H1 (cell line): ENCODE measurements around the gene KLHL1. TPM values are rescaled to one million over a fixed set of nuclear protein-coding genes. Genes with fewer than 3 reads are reported as not detected.

ENCODE experiments used
- CTCF ChIA-PET: fragments of 300-600 bp; sonication (Branson Sonifier 250); formaldehyde crosslinking; loops from one replicate; lab custom pipeline; 2021; ENCODE audit not compliant: partially characterized antibody; lab: Charles Lee
- POLR2A ChIA-PET: fragments of 300-600 bp; sonication (Branson Sonifier 250); formaldehyde crosslinking; loops from one replicate; lab custom pipeline; 2021; ENCODE audit warnings: inconsistent platforms; ENCODE audit not compliant: partially characterized antibody; lab: Charles Lee
- DNase-seq, 2 experiments: peaks; one replicate each; pipeline versions ENCODE4 v3.0.0 to v3.0.0-alpha.2; 2010 to 2022; ENCODE audit warnings: low spot score in 2 of 2, low read depth in 1 of 2, mixed read lengths in 1 of 2
- FAIRE-seq: peaks from 2 replicates; lab custom pipeline; 2011; peaks lifted over from hg19 to GRCh38; lab: Jason Lieb, UNC
- H2AFZ ChIP-seq: 2 replicates; pipeline ENCODE4 v1.8.1; 2012; ENCODE audit warnings: low read length, inconsistent platforms
- H2AK5ac ChIP-seq: 2 replicates; pipeline ENCODE4 v1.6.1; 2013; ENCODE audit warnings: low read depth, low read length
- H2BK120ac ChIP-seq: replicated peaks from 2 replicates; pipeline ENCODE3; 2013; ENCODE audit warnings: low read depth, low read length, inconsistent platforms
- H2BK12ac ChIP-seq: 2 replicates; pipeline ENCODE4 v1.6.1; 2013; ENCODE audit warnings: low read depth, low read length
- H2BK15ac ChIP-seq: 2 replicates; pipeline ENCODE4 v1.6.1; 2013; ENCODE audit warnings: low read length
- H2BK20ac ChIP-seq: 2 replicates; pipeline ENCODE4 v1.6.1; 2013; ENCODE audit warnings: low read length
- H2BK5ac ChIP-seq: 2 replicates; pipeline ENCODE4 v1.6.1; 2013; ENCODE audit warnings: low read depth, low read length
- H3K14ac ChIP-seq: 2 replicates; pipeline ENCODE4 v1.6.1; 2013; ENCODE audit warnings: inconsistent platforms; ENCODE audit not compliant: insufficient read length
- H3K18ac ChIP-seq: 2 replicates; pipeline ENCODE4 v1.6.1; 2013; ENCODE audit warnings: low read length; ENCODE audit errors: extremely low read depth
- H3K23ac ChIP-seq: 2 replicates; pipeline ENCODE4 v1.6.1; 2013; ENCODE audit warnings: inconsistent platforms; ENCODE audit not compliant: insufficient read length
- H3K23me2 ChIP-seq: 2 replicates; pipeline ENCODE4 v1.6.1; 2013; ENCODE audit warnings: low read depth, low read length
- H3K27ac ChIP-seq: 2 replicates; pipeline ENCODE4 v1.6.1; 2011; ENCODE audit warnings: low read depth, low read length, inconsistent platforms
- H3K27me3 ChIP-seq, 4 experiments: replicated peaks in 1 of 4; 1 replicate in 1 of 4; 2 replicates in 3 of 4; pipeline versions ENCODE4 v1.6.1 to v1.8.1; 2011 to 2013; ENCODE audit warnings: low read length in 3 of 4, mild to moderate bottlenecking in 3 of 4, inconsistent platforms in 2 of 4, mixed read lengths in 2 of 4, moderate library complexity in 1 of 4; ENCODE audit not compliant: control insufficient read depth in 3 of 4, insufficient read depth in 3 of 4; ENCODE audit errors: extremely low read depth in 1 of 4
- H3K36me3 ChIP-seq, 4 experiments: 2 replicates each; pipeline versions ENCODE4 v1.6.1 to v1.8.1; 2011 to 2013; ENCODE audit warnings: mild to moderate bottlenecking in 4 of 4, low read length in 3 of 4, moderate library complexity in 2 of 4, control low read depth in 1 of 4, inconsistent platforms in 1 of 4; ENCODE audit not compliant: insufficient read depth in 4 of 4, control insufficient read depth in 2 of 4
- H3K4ac ChIP-seq: replicated peaks from 2 replicates; pipeline ENCODE3; 2013; ENCODE audit warnings: low read length, low read depth, mixed read lengths, inconsistent platforms; ENCODE audit not compliant: insufficient read length
- H3K4me1 ChIP-seq, 4 experiments: replicated peaks in 1 of 4; 1 replicate in 1 of 4; 2 replicates in 3 of 4; pipeline versions ENCODE4 v1.6.1 to v1.8.1; 2011 to 2013; ENCODE audit warnings: low read length in 3 of 4, inconsistent platforms in 2 of 4, mixed read lengths in 1 of 4; ENCODE audit not compliant: insufficient read depth in 4 of 4, control insufficient read depth in 3 of 4
- H3K4me2 ChIP-seq, 2 experiments: 2 replicates each; pipeline versions ENCODE4 v1.6.1 to v1.8.1; 2011 to 2013; ENCODE audit warnings: low read depth in 2 of 2, low read length in 2 of 2, control low read depth in 1 of 2, inconsistent platforms in 1 of 2, mild to moderate bottlenecking in 1 of 2; ENCODE audit not compliant: insufficient read depth in 1 of 2
- H3K4me3 ChIP-seq, 4 experiments: fragments of 200-600, 300-600 bp in 1 of 4; sonication (generic), shearing (Covaris generic), sonication (Bioruptor Twin) in 1 of 4; 2 replicates each; pipeline versions ENCODE4 v1.5.1 to v1.8.1; 2011 to 2016; ENCODE audit warnings: low read length in 4 of 4, low read depth in 3 of 4, control low read depth in 2 of 4, inconsistent platforms in 2 of 4, mild to moderate bottlenecking in 2 of 4, mixed read lengths in 1 of 4, moderate library complexity in 1 of 4; ENCODE audit not compliant: insufficient read depth in 2 of 4; ENCODE audit errors: extremely low read depth in 1 of 4
- H3K56ac ChIP-seq: replicated peaks from 2 replicates; pipeline ENCODE3; 2013; ENCODE audit warnings: low read depth, mild to moderate bottlenecking, mixed read lengths, low read length, inconsistent platforms; ENCODE audit not compliant: insufficient read length
- H3K79me1 ChIP-seq: 2 replicates; pipeline ENCODE4 v1.6.1; 2013; ENCODE audit warnings: low read depth, low read length, control low read depth
- H3K79me2 ChIP-seq, 2 experiments: 2 replicates each; pipeline versions ENCODE4 v1.6.1 to v1.8.1; 2012 to 2013; ENCODE audit warnings: low read length in 2 of 2, mild to moderate bottlenecking in 2 of 2, inconsistent platforms in 1 of 2; ENCODE audit not compliant: insufficient read depth in 2 of 2, control insufficient read depth in 1 of 2
- H3K9ac ChIP-seq, 4 experiments: replicated peaks in 1 of 4; 1 replicate in 1 of 4; 2 replicates in 3 of 4; pipeline versions ENCODE4 v1.6.1 to v1.8.1; 2011 to 2013; ENCODE audit warnings: low read depth in 3 of 4, low read length in 3 of 4, control low read depth in 2 of 4, mild to moderate bottlenecking in 2 of 4, moderate library complexity in 2 of 4, inconsistent platforms in 1 of 4; ENCODE audit errors: extremely low read depth in 1 of 4
- H3K9me3 ChIP-seq, 2 experiments: 2 replicates each; pipeline versions ENCODE4 v1.6.1 to v1.8.1; 2012 to 2013; ENCODE audit warnings: mild to moderate bottlenecking in 2 of 2, moderate library complexity in 2 of 2, control low read depth in 1 of 2, inconsistent platforms in 1 of 2, low read depth in 1 of 2, low read length in 1 of 2, mixed read lengths in 1 of 2; ENCODE audit not compliant: insufficient read depth in 2 of 2
- H4K20me1 ChIP-seq, 2 experiments: replicated peaks in 1 of 2; 2 replicates each; pipeline versions ENCODE3 to v1.8.1; 2011 to 2013; ENCODE audit warnings: inconsistent platforms in 2 of 2, low read length in 2 of 2, mild to moderate bottlenecking in 1 of 2; ENCODE audit not compliant: insufficient read depth in 2 of 2, control insufficient read depth in 1 of 2
- H4K5ac ChIP-seq: 2 replicates; pipeline ENCODE4 v1.6.1; 2013; ENCODE audit warnings: low read length, low read depth, mixed read lengths, inconsistent platforms; ENCODE audit not compliant: insufficient read length
- H4K8ac ChIP-seq: 2 replicates; pipeline ENCODE4 v1.8.0; 2013; ENCODE audit warnings: mild to moderate bottlenecking, moderate library complexity, low read length, inconsistent platforms; ENCODE audit not compliant: insufficient read depth; ENCODE audit errors: extremely low read depth
- H4K91ac ChIP-seq: replicated peaks from 2 replicates; pipeline ENCODE3; 2013; ENCODE audit warnings: low read length, mixed read lengths, inconsistent platforms; ENCODE audit not compliant: insufficient read length
- ATF3 ChIP-seq: IDR thresholded peaks from 2 replicates; pipeline ENCODE4 v1.6.1; 2011; ENCODE audit warnings: low read depth, mild to moderate bottlenecking, low read length; ENCODE audit not compliant: insufficient read depth
- FOSL1 ChIP-seq: IDR thresholded peaks from 2 replicates; pipeline ENCODE4 v1.6.1; 2011; ENCODE audit warnings: mild to moderate bottlenecking, low read depth, low read length, moderate library complexity; ENCODE audit not compliant: insufficient read depth
- KDM4A ChIP-seq: IDR thresholded peaks from one replicate; pipeline ENCODE4 v1.7.1; 2012; ENCODE audit warnings: low read depth, mild to moderate bottlenecking, moderate library complexity, low read length, inconsistent platforms; ENCODE audit not compliant: severe bottlenecking
- MAFK ChIP-seq: IDR thresholded peaks from 2 replicates; pipeline ENCODE4 v1.6.1; 2012; ENCODE audit warnings: low read depth, mild to moderate bottlenecking, improper control_type of control experiment, low read length
- WGBS, 2 experiments: shearing (Covaris generic) in 1 of 2; methylation state at CpG; one replicate each; pipeline versions ENCODE4 v1.1.6 to v1.1.7; 2013 to 2015; ENCODE audit warnings: low lambda C conversion rate in 2 of 2, mixed read lengths in 2 of 2, inconsistent platforms in 1 of 2, low coverage in 1 of 2, missing lambda C conversion rate in 1 of 2; ENCODE audit not compliant: insufficient replicate concordance in 2 of 2, insufficient coverage in 1 of 2, insufficient read length in 1 of 2; ENCODE audit errors: extremely low coverage in 1 of 2, missing lambda C conversion rate in 1 of 2; 5-methylcytosine and 5-hydroxymethylcytosine counted together
- polyA plus RNA-seq, 7 experiments: library from polyadenylated mRNA; depleted of rRNA in 3 of 7; stranded (reverse) in 5 of 7; unstranded in 2 of 7; fragments of >200 nt in 5 of 7; fragments of 200-250 nt in 2 of 7; gene quantifications; 1 replicate in 5 of 7; 2 replicates in 1 of 7; 4 replicates in 1 of 7; pipeline versions ENCODE4 v1.2.1 to v1.2.3, GENCODE V29; 2011 to 2013; ENCODE audit warnings: missing spikeins in 2 of 7, mixed read lengths in 2 of 7
- total RNA-seq: library from RNA; stranded (reverse); fragmentation: NEBNext Ultra II Directional; extraction: Animal tissue kit (Norgen Biotek cat#: 25700); gene quantifications from 2 replicates; pipeline ENCODE4 v1.2.1, GENCODE V29; 2021

The KLHL1 gene
- total and polyA plus RNA-seq, 2 of the 8 experiments (the other 6 are each of a cell fraction or from before 2014, with no cell fraction given), result not detected

- no peak for FAIRE-seq
- no peak overlapping the region for H2BK12ac ChIP-seq
- no peak for TF ChIP-seq FOSL1
- no peak for TF ChIP-seq ATF3
- TF ChIP-seq KDM4A, result no peak
- TF ChIP-seq MAFK, result no peak
These were observed 426.5 kb downstream of the KLHL1 start for GRCh38 chr13:69681722-69682121.

More at GRCh38 chr13:69681722-69682121, 426.5 kb downstream of the KLHL1 start:
- Histone ChIP-seq H3K18ac (no peak overlapping the region), H2AFZ (no peak overlapping the region), H3K4me1 (no peaks in the 10 kb centered on the region), H2BK15ac (no peak overlapping the region), H3K14ac (no peak overlapping the region), H4K8ac (no peak overlapping the region), H2BK20ac (no peak overlapping the region), H3K9me3 (no peaks in the 10 kb centered on the region), H2BK120ac (no peak overlapping the region), H3K27me3 (no peaks in the 10 kb centered on the region), H4K5ac (no peak overlapping the region), H3K4ac (no peak overlapping the region), H4K20me1 (no peaks in the 10 kb centered on the region), H3K79me1 (no peaks in the 10 kb centered on the region), H4K91ac (no peak overlapping the region), H3K4me3 (no peak overlapping the region), H3K27ac (no peak overlapping the region), H3K79me2 (no peaks in the 10 kb centered on the region), H2BK5ac (no peak overlapping the region), H3K36me3 (no peaks in the 10 kb centered on the region), H3K4me2 (no peak overlapping the region), H3K23ac (no peak overlapping the region), H3K56ac (no peak overlapping the region), H2AK5ac (no peak overlapping the region), H3K9ac (no peak overlapping the region), H3K23me2 (no peaks in the 10 kb centered on the region)
- DNase-seq, result no peak
- WGBS, 2 experiments, result 90% methylated on average over 3 of the region's 3 CpGs; no CpG with 5 or more reads in 1 of the 2 experiments
- ChIA-PET POLR2A (no interaction called here), CTCF (interaction anchor here (0.6 kb wide), 1 partner anchor 116 kb away, joined by 3 read pairs; no protein-coding TSS in a partner anchor)
